ENCODE data around the gene NUP93.

The NUP93 gene

GRCh38 chr16:56841659-56842058 is 111.7 kb downstream of the NUP93 start:
- H3F3A ChIP-seq (ENCODE audit: insufficient read depth) = no peaks in the 10 kb centered on the region
- H3K4me2 ChIP-seq (ENCODE audit: low read depth, low read length, poor library complexity, severe bottlenecking) = no peak overlapping the region
- H3K27me3 ChIP-seq (ENCODE audit: low read length) = no peaks in the 10 kb centered on the region
- H3K79me2 ChIP-seq (ENCODE audit: insufficient read depth, low read length) = no peaks in the 10 kb centered on the region
- no peaks in the 10 kb centered on the region for H3K9me2 ChIP-seq (replicated peaks; ENCODE audit: insufficient read depth, low read length)
- H3K27ac ChIP-seq (ENCODE audit: low read depth, low read length) = no peak overlapping the region
- H3K36me3 ChIP-seq (ENCODE audit: low read length) = 0 out of 2 replicates have a peak, but pooled peaks cover 2% of the 10 kb centered on the region
- no peak overlapping the region for H2AFZ ChIP-seq (ENCODE audit: low read depth, low read length, severe bottlenecking)
- no peaks in the 10 kb centered on the region for H4K20me1 ChIP-seq (ENCODE audit: low read depth, low read length)
- no peaks in the 10 kb centered on the region for H3K9me3 ChIP-seq (ENCODE audit: insufficient read depth, low read length)
- no peak overlapping the region for H3K9ac ChIP-seq (ENCODE audit: low read length)
- TF ChIP-seq, protein P1, sequence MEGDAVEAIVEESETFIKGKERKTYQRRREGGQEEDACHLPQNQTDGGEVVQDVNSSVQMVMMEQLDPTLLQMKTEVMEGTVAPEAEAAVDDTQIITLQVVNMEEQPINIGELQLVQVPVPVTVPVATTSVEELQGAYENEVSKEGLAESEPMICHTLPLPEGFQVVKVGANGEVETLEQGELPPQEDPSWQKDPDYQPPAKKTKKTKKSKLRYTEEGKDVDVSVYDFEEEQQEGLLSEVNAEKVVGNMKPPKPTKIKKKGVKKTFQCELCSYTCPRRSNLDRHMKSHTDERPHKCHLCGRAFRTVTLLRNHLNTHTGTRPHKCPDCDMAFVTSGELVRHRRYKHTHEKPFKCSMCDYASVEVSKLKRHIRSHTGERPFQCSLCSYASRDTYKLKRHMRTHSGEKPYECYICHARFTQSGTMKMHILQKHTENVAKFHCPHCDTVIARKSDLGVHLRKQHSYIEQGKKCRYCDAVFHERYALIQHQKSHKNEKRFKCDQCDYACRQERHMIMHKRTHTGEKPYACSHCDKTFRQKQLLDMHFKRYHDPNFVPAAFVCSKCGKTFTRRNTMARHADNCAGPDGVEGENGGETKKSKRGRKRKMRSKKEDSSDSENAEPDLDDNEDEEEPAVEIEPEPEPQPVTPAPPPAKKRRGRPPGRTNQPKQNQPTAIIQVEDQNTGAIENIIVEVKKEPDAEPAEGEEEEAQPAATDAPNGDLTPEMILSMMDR (IDR thresholded peaks at IDR 0.05; ENCODE audit: insufficient read depth, low read length, poor library complexity, severe bottlenecking) = no peak
- TF ChIP-seq EZH2phosphoT487 (conservative IDR thresholded peaks at IDR 0.05; ENCODE audit: low read length) = no peak
- no peak overlapping the region for H3K4me3 ChIP-seq (ENCODE audit: insufficient read depth, low read length, poor library complexity, severe bottlenecking)

DNA sequence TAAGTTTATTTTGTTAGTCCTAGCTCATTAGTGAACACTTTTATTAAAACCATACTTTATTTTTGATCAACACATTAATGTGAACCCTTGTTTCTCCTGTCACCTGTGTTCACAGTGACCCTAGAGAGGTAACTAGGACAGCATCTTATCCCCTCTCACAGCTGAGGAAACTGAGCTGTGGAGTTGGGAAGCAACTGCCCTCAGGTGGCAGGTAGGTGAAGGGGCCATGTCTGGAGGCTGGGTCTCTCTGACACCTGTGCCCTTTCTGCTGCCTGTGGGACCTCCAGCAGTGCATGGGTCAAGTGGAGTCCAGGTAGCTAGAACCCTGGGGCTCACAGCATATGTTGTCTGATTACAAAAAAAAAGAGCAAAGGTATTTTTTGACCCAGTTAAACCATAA is 112.2 kb downstream of the NUP93 start:
- H3K27ac ChIP-seq (ENCODE audit: low read depth, low read length) = no peak overlapping the region
- no peaks in the 10 kb centered on the region for H3K9me2 ChIP-seq (replicated peaks; ENCODE audit: insufficient read depth, low read length)
- no peaks in the 10 kb centered on the region for H3K79me2 ChIP-seq (ENCODE audit: insufficient read depth, low read length)
- H3K9ac ChIP-seq (ENCODE audit: low read length) = no peak overlapping the region
- no peaks in the 10 kb centered on the region for H3F3A ChIP-seq (ENCODE audit: insufficient read depth)
- no peaks in the 10 kb centered on the region for H3K27me3 ChIP-seq (ENCODE audit: low read length)
- H3K4me2 ChIP-seq (ENCODE audit: low read depth, low read length, poor library complexity, severe bottlenecking) = no peak overlapping the region
- H3K9me3 ChIP-seq (ENCODE audit: insufficient read depth, low read length) = no peaks in the 10 kb centered on the region
- H3K36me3 ChIP-seq (ENCODE audit: low read length) = 0 out of 2 replicates have a peak, but pooled peaks cover 2% of the 10 kb centered on the region
- H3K4me3 ChIP-seq (ENCODE audit: insufficient read depth, low read length, poor library complexity, severe bottlenecking) = no peak overlapping the region
- H2AFZ ChIP-seq (ENCODE audit: low read depth, low read length, severe bottlenecking) = no peak overlapping the region
- no peaks in the 10 kb centered on the region for H4K20me1 ChIP-seq (ENCODE audit: low read depth, low read length)
- no peak for TF ChIP-seq EZH2phosphoT487 (conservative IDR thresholded peaks at IDR 0.05; ENCODE audit: low read length)
- TF ChIP-seq, protein P1 (IDR thresholded peaks at IDR 0.05; ENCODE audit: insufficient read depth, low read length, poor library complexity, severe bottlenecking) = no peak

GRCh38 chr16:56844056-56844455 is 114.1 kb downstream of the NUP93 start:
- Histone ChIP-seq H3K4me2 (ENCODE audit: low read depth, low read length, poor library complexity, severe bottlenecking) (no peak overlapping the region), H3K27ac (ENCODE audit: low read depth, low read length) (no peak overlapping the region), H2AFZ (ENCODE audit: low read depth, low read length, severe bottlenecking) (no peak overlapping the region), H3K36me3 (ENCODE audit: low read length) (no peaks in the 10 kb centered on the region), H3K27me3 (ENCODE audit: low read length) (no peaks in the 10 kb centered on the region), H3F3A (ENCODE audit: insufficient read depth) (no peaks in the 10 kb centered on the region), H3K4me3 (ENCODE audit: insufficient read depth, low read length, poor library complexity, severe bottlenecking) (no peak overlapping the region), H3K9me2 (replicated peaks; ENCODE audit: insufficient read depth, low read length) (no peaks in the 10 kb centered on the region), H3K9ac (ENCODE audit: low read length) (no peak overlapping the region), H4K20me1 (ENCODE audit: low read depth, low read length) (no peaks in the 10 kb centered on the region), H3K79me2 (ENCODE audit: insufficient read depth, low read length) (no peaks in the 10 kb centered on the region), H3K9me3 (ENCODE audit: insufficient read depth, low read length) (no peaks in the 10 kb centered on the region)
- TF ChIP-seq, protein P1 (IDR thresholded peaks at IDR 0.05; ENCODE audit: insufficient read depth, low read length, poor library complexity, severe bottlenecking) = no peak
- TF ChIP-seq EZH2phosphoT487 (conservative IDR thresholded peaks at IDR 0.05; ENCODE audit: low read length) = no peak

Measured in SU-DHL-6 (cell line).